DOHH2 (cell line): ENCODE data around the gene SRGAP3.
"Not testable (repeated sequence)": the region's sequence is repeated elsewhere in the genome, so short reads cannot be mapped to it uniquely, and the experiment has no call there.

Source experiments
- H3F3A ChIP-seq: fragments of 200-600 bp; sonication (generic), shearing (Covaris generic); 2 replicates; pipeline ENCODE4 v1.6.0; 2016; ENCODE audit warnings: antibody characterized with exemption, mild to moderate bottlenecking; ENCODE audit not compliant: control insufficient read depth, insufficient read depth
- H3K27ac ChIP-seq: fragments of 200-600 bp; sonication (generic); 2 replicates; pipeline ENCODE4 v1.5.1; 2014; ENCODE audit warnings: low read depth, mild to moderate bottlenecking, low read length, moderate library complexity
- H3K27me3 ChIP-seq: fragments of 200-600 bp; sonication (generic); 2 replicates; pipeline ENCODE4 v1.6.1; 2014; ENCODE audit warnings: mild to moderate bottlenecking, low read length, mixed read lengths; ENCODE audit not compliant: control insufficient read depth
- H3K36me3 ChIP-seq: fragments of 200-600 bp; sonication (generic); 2 replicates; pipeline ENCODE4 v1.6.1; 2014; ENCODE audit warnings: mild to moderate bottlenecking, low read length, moderate library complexity, mixed read lengths; ENCODE audit not compliant: control insufficient read depth
- H3K4me1 ChIP-seq: fragments of 200-600 bp; sonication (generic); 2 replicates; pipeline ENCODE4 v1.6.1; 2014; ENCODE audit warnings: mild to moderate bottlenecking, low read length, mixed read lengths; ENCODE audit not compliant: control insufficient read depth
- H3K4me2 ChIP-seq: fragments of 200-600 bp; sonication (generic); 2 replicates; pipeline ENCODE4 v1.6.0; 2014; ENCODE audit warnings: mild to moderate bottlenecking, low read length, moderate library complexity
- H3K4me3 ChIP-seq: fragments of 200-600 bp; sonication (generic); 2 replicates; pipeline ENCODE4 v1.5.1; 2014; ENCODE audit warnings: mild to moderate bottlenecking, low read length, mixed read lengths
- H3K79me2 ChIP-seq: fragments of 200-600 bp; sonication (generic); 2 replicates; pipeline ENCODE4 v1.6.1; 2014; ENCODE audit warnings: mild to moderate bottlenecking, low read length, mixed read lengths; ENCODE audit not compliant: control insufficient read depth
- H3K9me2 ChIP-seq: fragments of 200-600 bp; sonication (generic); replicated peaks from 2 replicates; pipeline ENCODE4 v1.6.1; 2014; ENCODE audit warnings: mild to moderate bottlenecking, low read length, mixed read lengths; ENCODE audit not compliant: control insufficient read depth
- H3K9me3 ChIP-seq: fragments of 200-600 bp; sonication (generic); 2 replicates; pipeline ENCODE4 v1.6.1; 2014; ENCODE audit warnings: antibody characterized with exemption, low read length, mixed read lengths; ENCODE audit not compliant: control insufficient read depth, insufficient read depth
- H4K20me1 ChIP-seq: fragments of 200-600 bp; sonication (generic); 2 replicates; pipeline ENCODE4 v1.6.0; 2014; ENCODE audit warnings: low read depth, mild to moderate bottlenecking, antibody characterized with exemption, low read length, moderate library complexity; ENCODE audit not compliant: control insufficient read depth, insufficient read depth
- CTCF ChIP-seq: fragments of 200-600 bp; sonication (generic); IDR thresholded peaks from one replicate; pipeline ENCODE4 v1.5.1; 2014; ENCODE audit warnings: antibody characterized with exemption, mild to moderate bottlenecking, low read depth, low read length; ENCODE audit not compliant: poor library complexity, severe bottlenecking
- EZH2phosphoT487 ChIP-seq: fragments of 200-600 bp; sonication (generic); IDR thresholded peaks from 2 replicates; pipeline ENCODE4 v1.6.1; 2017; ENCODE audit warnings: borderline replicate concordance, mild to moderate bottlenecking, antibody characterized with exemption, low read length, moderate library complexity, mixed read lengths

Gene SRGAP3

GRCh38 chr3:9091486-9092235 is 157.8 kb downstream of the SRGAP3 start:
- Histone ChIP-seq H3K4me2 (no peak overlapping the region), H4K20me1 (no peaks in the 10 kb centered on the region), H3K4me1 (no peaks in the 10 kb centered on the region), H3K27ac (no peak overlapping the region), H3K36me3 (no peaks in the 10 kb centered on the region), H3K9me3 (no peaks in the 10 kb centered on the region), H3F3A (no peaks in the 10 kb centered on the region), H3K9me2 (no peaks in the 10 kb centered on the region), H3K79me2 (no peaks in the 10 kb centered on the region), H3K27me3 (no peaks in the 10 kb centered on the region), H3K4me3 (no peak overlapping the region)
- TF ChIP-seq EZH2phosphoT487 = no peak
- no peak for TF ChIP-seq CTCF

GRCh38 chr3:9088441-9089353 is 160.7 kb downstream of the SRGAP3 start:
- H4K20me1 ChIP-seq = no peaks in the 10 kb centered on the region
- no peaks in the 10 kb centered on the region for H3K27me3 ChIP-seq
- TF ChIP-seq CTCF (no peak), EZH2phosphoT487 (no peak)
- no peak overlapping the region for H3K4me3 ChIP-seq
- H3K4me1 ChIP-seq = no peaks in the 10 kb centered on the region
- H3F3A ChIP-seq = no peaks in the 10 kb centered on the region
- no peaks in the 10 kb centered on the region for H3K36me3 ChIP-seq
- H3K9me2 ChIP-seq = no peaks in the 10 kb centered on the region
- H3K79me2 ChIP-seq = no peaks in the 10 kb centered on the region
- H3K4me2 ChIP-seq = no peak overlapping the region
- H3K27ac ChIP-seq = no peak overlapping the region
- no peaks in the 10 kb centered on the region for H3K9me3 ChIP-seq

GRCh38 chr3:9087831-9088413 is 161.5 kb downstream of the SRGAP3 start:
- Histone ChIP-seq H3K4me2 (no peak overlapping the region), H3K79me2 (no peaks in the 10 kb centered on the region), H3F3A (no peaks in the 10 kb centered on the region), H3K36me3 (no peaks in the 10 kb centered on the region), H3K27ac (no peak overlapping the region), H3K27me3 (no peaks in the 10 kb centered on the region), H3K9me2 (no peaks in the 10 kb centered on the region), H3K4me3 (no peak overlapping the region), H4K20me1 (no peaks in the 10 kb centered on the region), H3K9me3 (no peaks in the 10 kb centered on the region), H3K4me1 (no peaks in the 10 kb centered on the region)
- TF ChIP-seq CTCF = no peak
- no peak for TF ChIP-seq EZH2phosphoT487

- not testable (repeated sequence) for H3K9me3 ChIP-seq, H3K9me2 ChIP-seq, H3F3A ChIP-seq, H3K4me2 ChIP-seq, H3K4me3 ChIP-seq, H3K27ac ChIP-seq, H3K4me1 ChIP-seq, H3K79me2 ChIP-seq, H4K20me1 ChIP-seq, H3K27me3 ChIP-seq, H3K36me3 ChIP-seq
These were observed 164.0 kb downstream of the SRGAP3 start for GRCh38 chr3:9085428-9085827.
